Dermis blood vessel endothelial cell (primary cell): ENCODE data around the gene MEAK7. TPM values are rescaled to one million over a fixed set of nuclear protein-coding genes. Genes with fewer than 3 reads are reported as not detected.
"Not testable (repeated sequence)": the region's sequence is repeated elsewhere in the genome, so short reads cannot be mapped to it uniquely, and the experiment has no call there.

Experiments used
- DNase-seq: peaks from one replicate; pipeline ENCODE4 v3.0.0; 2010
- total RNA-seq: library from RNA; depleted of rRNA; stranded (reverse); fragments of >200 nt; gene quantifications from 2 replicates; pipeline ENCODE4 v1.2.3, GENCODE V29; 2014

The MEAK7 gene
- total RNA-seq, 1 donor from 2014 or later: 14.5 TPM

DNA sequence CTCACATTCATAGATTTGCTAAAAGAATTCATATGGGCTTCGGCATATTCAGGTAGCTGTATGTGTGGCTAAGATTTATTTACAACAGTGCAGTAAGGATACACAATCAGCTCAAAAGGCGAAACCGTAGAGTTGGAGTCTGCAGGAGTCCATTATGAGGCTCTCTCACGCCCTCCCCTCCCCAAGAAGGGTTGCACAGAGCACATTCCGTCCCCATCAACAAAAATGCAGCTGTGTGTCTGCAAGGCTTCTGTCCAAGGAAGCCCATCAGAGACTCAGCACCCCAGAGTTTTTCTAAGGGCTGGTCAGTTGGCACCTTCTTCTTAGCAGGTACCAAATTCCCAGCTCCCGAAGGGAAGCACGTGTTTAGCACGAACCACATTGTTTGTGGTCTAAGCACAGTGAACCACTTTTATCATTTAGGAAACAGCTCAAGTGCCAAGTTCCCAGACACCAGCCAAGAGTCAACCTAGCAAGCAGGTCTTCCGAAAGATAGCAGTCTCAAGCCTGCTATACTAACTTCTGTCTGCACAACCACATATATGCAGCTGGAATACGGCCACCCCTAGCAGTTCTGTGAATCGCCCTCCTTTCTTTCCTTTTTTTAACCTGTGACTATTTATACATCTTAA, 28.5 kb upstream of the MEAK7 start:
- peak; percentile 78 for DNase-seq

DNA sequence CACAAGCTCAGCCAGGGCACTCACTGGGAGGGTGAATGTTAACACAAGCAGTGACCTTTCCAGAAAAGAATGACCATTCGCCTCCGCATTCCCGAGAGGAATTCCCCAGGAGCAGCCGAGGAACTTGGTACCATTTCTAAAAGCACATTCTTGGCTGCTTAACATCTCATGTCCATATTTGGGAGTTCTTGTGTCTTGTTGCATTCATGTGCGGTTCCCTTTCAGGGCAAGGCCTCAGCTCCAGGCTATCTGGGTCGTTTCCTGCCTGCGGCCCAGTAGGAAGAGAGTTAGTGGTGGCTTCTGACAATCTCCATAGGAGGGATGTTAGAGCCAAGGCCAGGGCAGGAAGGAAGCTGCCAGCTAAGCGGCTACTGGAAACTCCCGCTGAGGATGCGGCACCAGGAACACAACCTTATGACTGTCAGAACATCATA, 27.8 kb upstream of the MEAK7 start:
- peak; percentile 93 for DNase-seq

DNA sequence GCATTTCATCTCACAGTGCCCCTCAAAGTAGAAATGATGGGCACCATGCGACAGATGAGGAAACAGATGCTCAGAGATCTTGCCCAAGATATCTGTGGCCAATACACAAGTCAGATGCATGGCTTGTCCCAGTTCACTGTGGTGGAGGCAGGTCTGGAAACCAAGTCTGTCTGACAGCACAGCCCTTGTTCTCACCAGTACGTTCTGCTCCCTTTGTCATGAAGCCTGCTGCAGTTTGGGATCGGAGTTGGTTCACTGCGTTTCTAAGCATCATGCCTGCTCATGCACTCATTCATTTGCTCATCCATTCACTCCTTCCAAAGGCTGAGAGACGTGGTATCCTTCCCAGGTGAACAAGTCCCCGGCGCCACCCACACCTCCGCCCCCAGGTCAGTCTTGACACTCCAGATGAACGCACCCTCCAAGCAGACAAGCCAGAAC, 27.2 kb upstream of the MEAK7 start:
- DNase-seq: peak; percentile 13

DNA sequence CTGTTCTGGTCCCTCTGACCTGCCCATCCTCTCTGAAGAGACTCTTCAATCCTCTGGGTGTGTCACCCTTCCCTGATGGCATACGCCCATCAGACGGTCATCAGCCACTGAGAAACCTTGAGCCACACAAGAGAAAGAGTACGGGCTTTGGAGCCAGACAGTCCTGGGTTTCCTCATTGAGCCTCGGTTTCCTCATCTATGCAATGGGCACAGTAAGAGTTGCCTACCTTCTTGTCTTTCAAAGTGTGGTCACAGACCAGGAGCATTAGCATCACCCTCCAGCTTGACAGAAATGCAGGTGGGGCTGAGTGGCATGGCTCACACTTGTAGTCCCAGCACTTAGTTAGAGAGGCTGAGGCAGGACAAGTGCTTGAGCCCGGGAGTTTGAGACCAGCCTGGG, 26.1 kb upstream of the MEAK7 start:
- DNase-seq: no peak

DNA sequence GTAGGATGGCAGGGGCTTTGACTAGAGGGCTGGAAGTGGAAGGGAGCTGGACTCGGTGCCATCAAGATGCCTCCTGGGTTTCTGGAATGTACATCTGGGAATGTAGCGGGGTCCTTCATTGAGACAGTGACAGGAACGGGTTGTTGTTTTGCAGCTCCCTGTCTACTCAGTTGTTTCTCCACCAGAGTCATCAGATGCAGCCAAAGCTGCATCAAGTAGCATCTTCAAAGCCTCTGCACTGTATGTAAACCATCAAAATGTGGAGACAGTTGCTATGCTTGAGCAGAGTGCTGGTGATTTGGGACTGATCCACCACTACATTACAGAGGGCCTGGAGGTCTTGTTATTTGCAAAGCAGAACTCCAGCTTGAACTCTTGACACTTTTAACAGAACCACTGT, 25.1 kb upstream of the MEAK7 start:
- DNase-seq: no peak

DNA sequence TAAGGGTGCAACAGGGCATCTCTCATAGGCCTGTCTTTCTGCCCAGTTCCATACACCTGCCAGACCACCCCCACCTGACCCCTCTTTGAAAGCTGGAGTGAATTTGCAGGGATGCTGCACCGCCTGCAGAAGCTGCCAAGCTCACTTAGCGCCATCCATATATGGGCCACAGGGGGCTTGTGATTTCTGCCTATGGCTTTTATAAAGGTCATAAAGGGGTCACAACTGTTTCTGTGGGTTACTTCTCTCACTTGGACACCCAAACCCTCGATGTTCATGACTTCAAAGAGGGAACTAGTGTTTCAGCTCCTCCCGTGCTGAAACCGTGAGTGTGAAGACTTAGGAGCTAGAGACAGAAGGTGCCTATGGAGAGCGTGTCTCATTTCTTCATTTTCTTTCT, 23.9 kb upstream of the MEAK7 start:
- no peak for DNase-seq

DNA sequence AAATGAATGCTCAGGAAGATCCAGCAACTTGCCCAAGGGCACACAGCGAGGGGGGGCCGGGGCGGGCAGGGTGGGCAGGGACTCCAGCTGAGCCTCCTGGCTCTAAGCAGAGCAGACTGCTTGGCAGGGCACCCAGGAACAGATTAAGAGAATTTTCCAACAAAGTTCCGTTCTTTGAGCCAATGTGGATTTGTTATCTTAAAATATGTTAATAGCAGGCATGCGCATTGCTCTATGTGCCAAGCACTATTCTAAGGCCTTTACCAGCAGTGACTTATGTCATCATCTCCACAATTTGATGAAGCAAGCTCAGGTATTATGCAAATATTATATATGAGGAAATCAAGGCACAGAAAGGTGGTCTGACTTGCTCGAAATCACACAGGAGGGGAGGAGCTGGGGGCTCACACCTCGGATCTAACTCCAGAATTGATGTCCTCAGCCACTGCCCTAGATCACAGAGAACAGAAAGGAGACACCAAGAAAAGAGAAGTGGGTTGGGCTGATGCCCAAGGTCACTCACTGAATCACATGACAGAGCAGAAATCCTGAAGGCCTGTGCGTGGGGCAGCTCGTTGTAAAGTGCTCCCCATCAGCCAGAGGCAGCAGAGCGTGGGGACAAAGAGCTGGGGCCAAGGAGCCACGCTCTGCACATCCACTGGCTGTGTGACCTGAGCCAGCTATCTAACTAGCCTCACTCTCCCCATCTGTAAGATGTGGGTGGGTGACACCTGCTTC, 23.2 kb upstream of the MEAK7 start:
- no peak for DNase-seq

DNA sequence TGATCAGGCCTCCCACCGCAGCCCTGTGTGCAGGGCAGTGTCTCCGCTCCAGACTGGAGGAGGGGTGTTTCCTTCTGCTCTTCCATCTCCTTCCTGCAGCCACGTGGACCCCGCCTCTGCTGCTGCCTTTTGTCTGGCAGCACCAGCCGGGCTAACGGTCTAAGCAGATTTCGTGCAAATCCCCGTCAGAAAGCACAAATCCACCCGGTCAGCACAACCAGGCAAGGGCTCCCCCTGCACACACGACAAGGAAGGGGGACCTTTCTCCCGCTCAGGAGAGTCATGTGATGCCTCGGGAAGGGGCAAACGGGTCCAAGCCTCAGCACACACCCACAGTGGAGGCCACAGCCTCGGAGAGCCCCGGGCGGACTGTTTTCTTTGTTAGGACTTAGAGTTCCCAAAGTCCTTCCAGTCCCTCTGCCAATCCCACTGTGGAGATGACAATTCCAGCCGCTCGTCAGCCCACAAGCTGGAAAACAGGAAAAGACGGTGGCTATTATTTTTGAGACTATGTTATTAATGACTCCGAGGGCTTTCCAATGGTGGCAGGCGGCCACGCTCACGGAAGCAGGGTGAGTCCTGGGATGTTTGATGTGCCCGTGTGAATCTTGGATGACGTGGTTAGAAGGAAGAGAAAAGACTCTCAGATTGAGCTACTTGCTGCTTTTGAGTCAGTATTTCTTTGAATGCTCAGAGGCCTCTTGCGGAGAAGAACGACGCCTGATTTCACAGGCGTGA, 22.5 kb upstream of the MEAK7 start:
- DNase-seq: peak; percentile 77

DNA sequence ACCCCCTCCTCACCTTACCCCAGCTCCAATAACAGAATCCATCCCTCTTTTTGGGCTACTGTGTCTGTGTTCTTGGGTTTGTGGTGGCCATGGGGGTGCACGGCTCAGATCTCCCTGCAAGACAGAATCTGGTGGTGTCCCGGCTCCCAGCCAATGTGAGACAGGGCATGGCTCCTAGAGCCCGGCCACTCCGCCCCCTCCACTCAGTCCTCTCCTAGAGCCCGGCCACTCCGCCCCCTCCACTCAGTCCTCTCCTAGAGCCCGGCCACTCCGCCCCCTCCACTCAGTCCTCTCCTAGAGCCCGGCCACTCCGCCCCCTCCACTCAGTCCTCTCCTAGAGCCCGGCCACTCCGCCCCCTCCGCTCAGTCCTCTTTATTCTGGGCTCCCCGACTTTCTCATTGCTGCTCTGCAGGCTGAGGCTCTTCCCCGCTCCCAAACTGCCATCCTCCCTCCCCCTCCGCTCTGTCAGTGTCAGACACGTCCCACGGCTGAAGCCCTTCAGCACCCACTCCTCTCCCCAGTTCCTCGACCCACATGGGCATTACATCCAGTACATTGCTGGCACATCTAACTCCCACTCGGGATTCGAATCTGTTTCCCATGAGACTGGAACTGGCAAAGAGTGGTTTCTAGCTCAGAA, 20.6 kb upstream of the MEAK7 start:
- DNase-seq: not testable (repeated sequence)

DNA sequence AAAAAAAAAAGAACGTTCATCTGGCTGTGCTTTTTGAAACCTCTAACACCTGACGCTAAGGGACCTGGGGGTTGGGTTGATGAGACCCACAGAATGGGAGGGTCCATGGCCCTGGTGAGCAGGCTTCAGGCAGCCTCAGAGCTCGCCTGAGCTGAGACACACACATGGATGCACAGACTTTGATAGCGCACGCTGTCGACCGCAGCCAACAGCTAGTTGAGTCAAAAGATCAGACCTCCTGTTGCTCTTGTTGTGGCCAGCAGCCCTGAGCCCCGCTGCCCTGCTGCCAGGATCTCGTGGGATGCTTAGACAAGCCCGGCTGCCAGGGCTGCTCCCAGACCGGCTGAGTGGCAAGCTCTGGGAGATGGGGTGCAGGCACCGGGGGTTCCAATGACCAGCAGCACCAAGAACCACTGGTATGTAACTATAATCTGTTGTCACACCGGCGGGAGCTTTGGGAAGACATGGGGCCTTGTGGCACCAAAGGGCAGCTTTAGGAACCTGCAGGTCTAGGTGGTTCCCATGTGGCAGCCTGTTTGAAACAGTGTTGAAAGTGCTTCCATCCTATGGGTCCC, 20.0 kb upstream of the MEAK7 start:
- no peak for DNase-seq

DNA sequence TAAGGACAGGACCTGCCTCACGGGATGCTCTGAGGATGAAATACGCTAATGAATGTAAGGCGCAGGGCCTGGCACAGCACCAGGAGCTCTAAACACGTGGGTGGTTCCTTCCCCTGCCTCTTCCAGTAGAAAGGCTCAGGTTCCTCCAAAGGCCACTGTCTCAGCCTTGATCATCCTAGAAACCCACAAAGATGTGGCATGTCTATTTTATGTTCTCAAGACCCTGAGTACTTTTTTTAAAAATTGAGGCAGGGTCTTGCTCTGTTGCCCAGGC, 17.0 kb upstream of the MEAK7 start:
- DNase-seq: no peak

DNA sequence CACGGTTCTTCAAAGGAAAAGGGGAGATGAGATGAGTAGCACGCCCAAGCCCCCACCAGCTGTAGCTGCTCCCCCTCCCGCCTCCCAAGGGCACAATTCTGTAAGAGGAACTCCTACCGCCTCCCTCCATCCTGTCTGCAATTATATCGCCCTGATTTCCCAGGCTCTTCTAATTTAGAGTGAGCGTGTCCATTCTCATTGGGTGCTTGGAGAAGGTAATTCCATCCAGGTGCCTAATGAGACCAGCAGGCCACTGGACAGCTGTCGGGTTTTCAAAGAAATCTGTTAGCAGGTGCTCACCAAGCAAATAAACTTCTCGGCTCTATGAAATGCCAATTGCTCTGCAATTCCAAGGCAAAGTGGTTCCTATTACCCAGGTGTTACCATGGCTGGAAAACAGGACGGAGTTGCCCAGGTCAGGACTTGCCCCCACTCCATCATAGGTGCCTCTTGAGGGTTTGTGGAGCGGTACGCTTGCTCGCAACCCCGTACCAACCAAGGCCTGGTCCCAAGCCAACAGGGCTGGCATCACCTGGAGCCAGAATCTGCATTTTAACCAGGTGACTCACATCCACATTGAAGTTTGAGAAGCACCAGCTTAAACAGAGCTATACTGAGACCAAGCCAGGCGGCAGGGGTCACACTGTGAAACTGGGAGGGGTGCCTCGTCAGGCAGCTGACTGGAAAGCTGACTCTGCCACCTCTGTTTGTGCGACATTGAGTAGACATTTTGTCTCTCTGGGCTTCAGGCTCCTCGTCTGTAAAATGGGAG, 16.5 kb upstream of the MEAK7 start:
- no peak for DNase-seq

DNA sequence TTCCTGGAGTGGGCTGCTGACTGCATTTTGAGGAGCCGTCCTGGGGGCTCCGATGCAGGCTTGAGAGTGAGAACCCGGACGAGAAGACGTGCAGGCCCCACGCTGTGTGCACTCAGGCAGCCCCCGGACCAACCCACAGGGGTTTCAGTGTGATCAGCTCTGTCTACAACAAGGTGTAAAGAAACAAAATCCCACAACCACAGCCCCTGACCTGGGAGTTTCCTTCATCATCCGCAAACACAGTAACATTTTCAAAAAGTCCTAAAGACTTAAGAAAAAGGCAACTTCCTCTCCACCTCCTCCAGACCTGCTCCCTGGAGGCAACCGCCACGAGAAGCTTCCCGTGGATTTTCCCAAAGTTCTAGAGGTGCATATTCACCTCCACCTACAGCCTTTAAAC, 15.4 kb upstream of the MEAK7 start:
- no peak for DNase-seq

DNA sequence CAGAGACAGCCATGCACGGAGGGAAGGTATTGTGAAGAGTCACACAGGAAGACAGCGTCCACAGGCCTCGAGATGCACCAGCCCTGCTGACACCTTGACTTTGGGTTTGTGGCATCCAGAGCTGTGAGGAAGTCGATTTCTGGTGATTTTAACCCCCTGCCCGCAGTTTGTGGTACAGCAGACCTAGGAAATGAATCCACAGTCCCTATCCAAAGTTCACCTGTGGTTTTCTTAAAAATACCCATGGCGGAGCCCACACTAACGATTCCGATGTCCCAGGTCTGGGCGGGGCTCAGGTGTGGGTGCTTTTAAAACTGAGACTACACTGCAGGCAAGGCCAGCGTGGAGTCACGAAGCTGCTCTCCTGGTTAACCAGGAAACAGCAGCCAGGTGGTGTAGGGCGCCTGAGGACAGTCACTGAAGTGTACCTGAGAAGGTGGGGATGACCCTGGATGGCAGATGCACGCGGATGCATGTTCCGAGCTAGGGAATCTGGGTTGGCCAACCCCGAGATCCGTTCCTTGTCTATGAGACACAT, 14.4 kb upstream of the MEAK7 start:
- DNase-seq: no peak

DNA sequence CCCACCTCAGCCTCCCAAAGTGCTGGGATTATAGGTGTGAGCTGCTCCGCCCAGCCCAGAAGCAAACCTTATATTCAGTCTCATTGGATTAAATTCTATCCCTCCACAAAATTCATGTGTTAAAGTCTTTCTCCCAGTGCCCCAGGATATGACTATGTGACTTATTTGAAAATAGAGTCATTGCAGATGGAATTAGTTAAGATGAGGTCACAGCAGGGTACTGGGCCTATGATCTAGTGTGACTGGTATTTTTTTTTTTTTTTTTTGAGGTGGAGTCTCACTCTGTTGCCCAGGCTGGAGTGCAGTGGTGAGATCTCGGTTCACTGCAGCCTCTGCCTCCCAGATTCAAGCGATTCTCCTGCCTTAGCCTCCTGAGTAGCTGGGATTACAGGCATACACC, 13.8 kb upstream of the MEAK7 start:
- DNase-seq: not testable (repeated sequence)

DNA sequence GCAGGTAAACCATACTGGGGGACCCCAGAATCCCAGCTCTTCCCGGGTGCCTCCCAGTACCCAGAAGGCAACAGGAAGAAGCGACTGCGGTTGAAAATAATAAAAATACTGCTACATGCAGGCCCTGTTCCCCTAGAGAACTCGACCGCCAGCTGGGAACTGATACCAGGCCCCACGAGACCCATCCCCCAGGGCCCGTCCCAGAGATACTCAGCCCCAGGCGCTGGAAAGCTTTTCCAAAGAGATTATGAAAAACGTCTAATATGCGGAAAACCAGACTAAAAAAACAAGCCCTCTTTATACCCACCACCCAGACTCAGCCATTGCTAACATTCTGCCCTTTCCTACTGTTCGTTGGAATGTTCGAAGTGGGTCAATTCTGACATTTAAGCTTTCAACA, 12.9 kb upstream of the MEAK7 start:
- no peak for DNase-seq

DNA sequence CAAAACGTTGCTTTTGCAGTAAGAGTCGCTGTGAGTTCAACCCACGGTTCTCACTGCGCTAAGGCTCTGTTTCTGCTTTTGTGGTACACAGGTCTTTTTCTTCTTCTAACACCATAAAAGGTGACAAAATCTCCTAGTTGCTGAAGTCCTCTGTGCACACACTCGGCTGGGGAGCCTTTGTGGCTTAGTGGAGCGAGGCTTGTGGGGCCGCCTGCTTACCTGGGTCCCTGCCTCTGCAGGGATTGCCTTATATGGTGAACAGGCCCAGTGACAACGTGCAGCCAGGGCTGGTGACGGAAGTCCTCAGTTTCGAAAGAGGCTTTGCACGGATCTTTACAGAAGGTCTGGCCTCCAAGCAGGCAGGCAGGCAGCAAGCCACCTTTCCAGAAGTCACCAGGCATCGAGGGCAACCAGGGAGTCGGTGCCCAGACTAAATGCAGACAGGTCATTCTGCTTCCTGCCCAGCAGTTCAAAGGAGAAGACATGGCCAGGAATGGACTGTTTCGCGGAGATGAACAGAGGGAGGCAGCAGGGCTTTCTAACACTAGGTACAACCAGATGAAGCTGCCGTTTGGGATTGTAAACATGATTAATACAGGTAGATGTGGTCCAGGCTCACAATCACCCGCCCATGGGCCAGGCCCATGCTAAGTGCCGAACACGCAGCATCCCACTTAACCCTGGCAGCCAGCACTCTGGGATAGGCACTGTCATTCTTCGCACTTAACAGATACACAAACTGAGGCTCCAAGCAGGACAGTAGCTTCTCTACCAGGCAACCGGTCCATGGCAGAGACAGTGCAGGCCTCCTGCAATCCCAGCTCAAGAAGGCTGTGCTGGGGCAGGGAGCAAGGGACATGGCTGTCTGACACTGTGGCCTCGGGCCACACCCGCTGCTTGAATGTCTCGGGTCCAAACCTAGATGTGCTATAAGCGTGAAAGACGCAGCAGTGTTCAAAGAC, 10.7 kb upstream of the MEAK7 start:
- no peak for DNase-seq

DNA sequence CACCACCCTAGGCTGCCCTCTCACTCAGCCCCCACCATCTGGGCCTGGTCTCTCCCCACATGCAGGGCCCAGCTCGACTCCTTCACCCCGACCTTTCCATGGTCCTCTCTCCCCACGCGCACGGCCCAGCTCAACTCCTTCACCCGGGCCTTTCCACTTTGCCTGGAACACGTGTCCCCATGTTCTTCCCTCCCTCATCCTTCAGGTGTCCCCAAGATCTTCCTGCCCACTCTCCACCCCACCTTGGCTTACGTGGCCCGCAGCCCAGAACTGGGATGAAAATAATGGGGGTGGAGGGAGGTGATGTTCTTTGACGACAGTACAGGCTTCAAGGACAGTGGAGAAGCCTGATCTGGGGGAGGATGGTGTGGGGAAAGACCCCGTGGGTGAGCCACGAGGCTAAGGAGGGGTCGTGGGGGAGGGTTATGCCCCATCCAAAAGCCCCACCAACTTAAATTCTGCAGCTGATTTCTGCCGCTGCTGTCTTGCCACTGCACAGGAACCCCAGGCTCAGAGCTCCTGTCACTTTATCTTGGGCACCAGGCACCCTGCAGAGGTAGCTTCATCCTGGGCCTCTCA, 9.9 kb upstream of the MEAK7 start:
- no peak for DNase-seq

DNA sequence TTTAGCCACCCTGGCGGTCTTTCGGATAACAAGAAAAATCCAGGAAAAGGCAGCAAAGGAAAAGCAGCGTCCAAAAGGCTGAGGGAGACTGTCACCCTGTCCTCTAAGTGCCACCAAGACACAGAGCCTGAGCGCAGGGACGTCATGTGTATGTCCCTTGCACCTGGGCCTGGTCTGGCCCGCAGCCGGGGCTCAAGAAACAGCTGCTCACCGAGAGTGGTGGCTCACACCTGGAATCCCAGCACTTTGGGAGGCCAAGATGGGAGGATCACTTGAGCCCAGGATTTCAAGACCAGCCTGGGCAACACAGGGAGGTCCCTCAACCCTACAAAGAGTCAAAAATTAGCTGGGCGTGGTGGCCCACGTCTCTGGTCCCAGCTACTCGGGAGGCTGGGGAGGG, 9.2 kb upstream of the MEAK7 start:
- DNase-seq: no peak

DNA sequence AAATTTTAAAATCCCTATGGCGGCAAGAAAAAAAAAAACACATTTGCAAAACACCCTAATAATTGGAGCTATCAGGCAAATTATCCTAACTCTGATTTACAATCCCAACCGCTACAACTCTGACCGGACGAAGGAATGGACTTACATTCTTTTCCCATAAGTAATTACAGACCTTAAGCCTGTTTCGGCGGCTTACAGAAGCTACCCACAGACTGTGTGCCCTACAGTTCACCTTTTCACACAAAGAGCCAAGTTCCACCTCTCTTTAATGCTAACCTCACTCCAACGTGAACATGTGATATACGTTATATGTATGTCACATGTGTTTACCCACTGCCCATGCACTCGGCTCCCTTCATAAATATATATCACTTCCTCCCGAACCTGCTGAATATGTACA, 8.7 kb upstream of the MEAK7 start:
- no peak for DNase-seq

DNA sequence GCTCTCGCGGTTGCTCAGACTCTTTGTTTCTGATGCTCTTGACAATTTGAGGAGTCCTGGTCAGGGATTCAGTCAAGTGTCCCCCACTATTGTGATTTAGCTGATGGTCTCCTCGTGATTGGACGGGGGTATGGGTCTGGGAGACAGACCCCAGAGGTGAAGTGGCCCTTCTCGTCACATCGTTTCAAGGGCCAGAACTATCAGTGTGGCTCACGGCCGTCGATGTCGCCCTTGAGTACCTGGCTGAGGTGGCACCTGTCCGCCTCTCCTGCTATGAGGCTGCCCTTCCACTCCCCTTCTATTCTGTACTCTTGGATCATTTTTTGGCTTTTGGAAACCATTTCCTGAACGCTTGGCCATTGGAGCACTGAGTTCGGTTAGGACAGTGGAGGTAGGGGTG, 7.4 kb upstream of the MEAK7 start:
- no peak for DNase-seq
